Activated gamma-delta T cell (primary cell): Measurements from ENCODE around the gene FAM89B.

ENCODE experiments used
- DNase-seq: peaks from one replicate; lab custom pipeline; 2025; lab: John Stamatoyannopoulos, UW

Gene FAM89B

DNA sequence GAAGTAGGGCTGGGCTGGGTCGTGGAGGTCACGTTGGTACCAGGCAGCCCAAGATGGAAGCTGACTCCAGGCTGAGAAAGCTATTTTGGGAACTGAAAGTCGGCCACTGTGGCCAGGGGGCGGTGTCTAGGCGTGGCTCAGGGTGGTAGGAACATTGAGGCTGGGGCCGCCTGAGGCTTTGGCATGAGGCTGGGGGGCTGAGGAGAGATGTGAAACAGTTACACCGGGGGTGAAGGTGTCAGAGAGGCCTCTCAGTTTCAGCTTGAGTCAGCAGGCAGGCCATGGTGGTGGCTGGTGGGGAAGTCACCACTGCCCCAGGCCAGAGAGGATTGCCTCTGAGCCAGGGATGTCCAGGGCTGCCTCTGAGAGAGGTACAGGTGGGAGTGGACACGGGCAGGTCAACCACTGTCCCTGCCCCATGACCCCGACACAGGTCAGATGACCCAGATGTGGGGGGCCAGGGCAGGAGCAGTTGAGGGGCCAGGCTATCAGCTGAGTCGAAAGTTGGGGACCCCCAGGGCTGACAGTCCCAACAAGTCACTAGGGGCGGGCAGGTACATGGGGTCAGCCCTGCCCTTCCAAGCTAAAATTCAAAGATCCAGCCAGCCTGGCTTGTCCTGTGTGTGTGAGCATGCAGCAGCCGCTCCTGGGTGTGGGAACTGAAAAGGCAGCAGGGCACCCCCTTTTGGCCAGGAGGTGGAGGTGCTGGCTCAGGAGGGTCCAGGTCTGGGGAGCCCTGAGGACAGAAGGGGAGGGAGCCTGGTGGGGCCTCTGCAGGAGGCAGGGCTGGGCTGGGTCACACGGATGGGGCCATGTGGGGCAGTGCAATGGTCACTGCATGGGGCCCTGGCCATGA is 16.1 kb downstream of the FAM89B start:
- DNase-seq, result no peak

DNA sequence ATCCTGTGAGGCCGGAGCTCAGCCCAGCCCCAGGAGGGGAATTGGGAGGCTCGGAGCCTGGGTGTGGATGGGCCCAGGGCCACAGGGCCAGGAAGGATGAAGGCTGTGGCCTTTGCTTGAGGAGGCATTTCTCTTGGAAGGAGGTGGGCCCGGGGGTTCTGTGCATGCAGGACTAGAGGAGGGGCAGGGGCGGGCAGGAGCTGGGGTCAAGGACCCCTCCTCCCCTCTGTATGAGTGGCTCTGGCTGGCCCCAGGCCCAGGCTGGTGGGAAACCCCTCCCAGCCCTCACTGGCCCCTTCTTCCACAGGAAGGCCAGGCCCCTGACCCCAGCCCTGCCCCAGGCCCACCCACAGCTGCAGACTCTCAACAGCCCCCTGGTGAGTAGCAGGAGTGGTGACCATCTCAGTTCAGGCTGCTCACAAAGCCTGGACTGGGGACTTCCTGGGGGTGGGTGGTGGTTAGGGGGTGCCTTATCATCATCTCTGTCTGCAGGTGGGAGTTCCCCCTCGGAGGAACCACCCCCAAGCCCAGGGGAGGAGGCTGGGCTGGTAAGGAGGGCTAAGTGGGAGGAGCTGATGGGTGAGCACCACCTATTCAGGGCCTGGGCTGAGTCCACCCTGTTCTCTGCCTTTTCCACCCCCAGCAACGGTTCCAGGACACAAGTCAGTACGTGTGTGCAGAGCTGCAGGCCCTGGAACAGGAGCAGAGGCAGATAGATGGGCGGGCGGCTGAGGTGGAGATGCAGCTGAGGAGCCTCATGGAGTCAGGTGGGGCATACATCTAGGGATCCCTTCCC is 17.3 kb downstream of the FAM89B start:
- no peak for DNase-seq

DNA sequence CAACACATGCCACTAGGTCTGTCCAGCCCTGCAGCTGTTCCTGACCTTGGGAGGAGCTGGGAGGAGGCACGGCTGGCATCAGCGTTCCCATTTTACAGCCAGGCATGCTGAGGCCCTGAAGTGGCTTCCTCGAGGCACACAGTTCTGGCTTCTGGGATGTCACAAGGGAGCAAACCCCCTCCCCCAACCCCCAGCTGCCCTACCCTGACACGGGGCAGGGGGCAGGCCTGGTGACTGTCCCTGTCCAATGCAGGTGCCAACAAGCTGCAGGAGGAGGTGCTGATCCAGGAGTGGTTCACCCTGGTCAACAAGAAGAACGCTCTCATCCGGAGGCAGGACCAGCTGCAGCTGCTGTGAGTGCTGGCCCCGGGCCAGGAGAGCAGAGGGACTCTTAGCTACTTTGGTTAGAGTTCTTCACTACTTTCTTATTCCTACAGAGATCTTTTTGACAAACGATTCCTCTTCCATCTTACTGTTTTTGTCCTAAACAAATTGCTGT is 18.0 kb downstream of the FAM89B start:
- DNase-seq, result no peak

DNA sequence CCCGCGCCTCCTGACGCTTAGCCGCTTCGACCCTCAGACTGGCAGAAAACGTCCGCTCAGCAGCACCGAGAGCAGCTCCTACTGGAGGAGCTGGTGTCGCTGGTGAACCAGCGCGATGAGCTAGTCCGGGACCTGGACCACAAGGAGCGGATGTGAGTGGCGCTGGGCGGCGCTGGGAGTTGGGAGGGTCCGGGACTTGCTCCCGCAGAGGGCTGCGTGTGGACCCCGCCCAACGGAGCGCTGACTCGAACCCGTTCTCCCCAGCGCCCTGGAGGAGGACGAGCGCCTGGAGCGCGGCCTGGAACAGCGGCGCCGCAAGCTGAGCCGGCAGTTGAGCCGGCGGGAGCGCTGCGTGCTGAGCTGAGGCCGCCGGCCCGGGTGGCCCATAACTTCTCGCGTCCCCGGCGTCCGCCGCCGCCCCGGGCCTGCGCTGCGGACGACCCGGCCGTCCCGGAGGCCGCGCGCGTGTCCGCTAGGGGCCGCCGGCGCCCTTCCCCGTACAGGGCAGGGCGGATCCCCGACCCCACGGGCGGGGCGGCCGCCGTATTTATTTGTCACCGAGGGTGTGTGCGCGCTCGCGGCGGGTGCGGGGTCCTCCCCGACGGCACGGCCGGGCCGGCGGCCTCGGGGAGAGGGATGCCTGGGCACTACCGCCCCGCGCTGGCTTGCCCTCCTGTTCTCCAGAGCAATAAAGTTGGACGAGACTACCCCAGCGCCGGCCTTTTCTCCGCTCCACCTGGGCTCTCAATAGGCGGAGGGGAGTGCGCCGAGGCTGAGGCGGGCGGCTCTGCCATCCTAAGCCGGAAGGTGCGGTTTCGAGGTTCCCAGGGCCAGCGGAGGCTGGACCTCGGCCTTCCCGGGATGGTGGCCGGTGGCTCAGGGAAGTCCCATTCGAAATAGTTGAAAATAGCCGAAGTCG is 19.9 kb downstream of the FAM89B start:
- DNase-seq, result no peak

DNA sequence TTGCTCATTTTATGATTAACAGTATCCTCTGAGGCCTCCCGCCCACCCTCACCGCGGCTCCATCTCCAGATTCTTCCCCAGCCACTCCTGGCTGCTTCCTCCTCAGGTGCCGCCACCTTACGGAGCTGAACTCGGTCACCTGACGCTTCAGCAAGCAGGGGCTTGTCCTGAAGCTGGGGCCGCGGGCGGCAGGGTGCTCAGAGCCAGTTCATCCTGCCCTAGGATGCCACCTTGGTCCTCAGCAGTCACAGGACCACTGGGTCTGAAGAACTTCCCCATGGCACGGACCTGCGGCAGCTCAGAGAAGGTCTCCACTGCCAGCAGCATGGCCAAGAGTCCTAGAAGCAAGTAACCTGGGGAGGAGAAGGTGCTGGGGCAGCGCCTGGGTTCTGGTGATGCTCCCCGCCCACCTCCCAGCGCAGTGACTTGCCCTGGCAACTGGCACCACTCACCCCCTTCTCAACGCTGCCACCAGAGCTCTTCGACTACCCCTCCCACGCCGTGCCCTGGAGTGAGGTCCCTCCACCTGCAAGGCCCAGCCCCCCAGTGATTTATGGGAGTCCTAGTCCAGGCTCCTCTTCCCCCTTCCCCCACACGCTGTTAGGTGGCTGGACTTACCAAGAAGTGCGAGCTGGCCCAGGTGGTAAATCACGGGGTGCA is 20.6 kb downstream of the FAM89B start:
- DNase-seq, result no peak

DNA sequence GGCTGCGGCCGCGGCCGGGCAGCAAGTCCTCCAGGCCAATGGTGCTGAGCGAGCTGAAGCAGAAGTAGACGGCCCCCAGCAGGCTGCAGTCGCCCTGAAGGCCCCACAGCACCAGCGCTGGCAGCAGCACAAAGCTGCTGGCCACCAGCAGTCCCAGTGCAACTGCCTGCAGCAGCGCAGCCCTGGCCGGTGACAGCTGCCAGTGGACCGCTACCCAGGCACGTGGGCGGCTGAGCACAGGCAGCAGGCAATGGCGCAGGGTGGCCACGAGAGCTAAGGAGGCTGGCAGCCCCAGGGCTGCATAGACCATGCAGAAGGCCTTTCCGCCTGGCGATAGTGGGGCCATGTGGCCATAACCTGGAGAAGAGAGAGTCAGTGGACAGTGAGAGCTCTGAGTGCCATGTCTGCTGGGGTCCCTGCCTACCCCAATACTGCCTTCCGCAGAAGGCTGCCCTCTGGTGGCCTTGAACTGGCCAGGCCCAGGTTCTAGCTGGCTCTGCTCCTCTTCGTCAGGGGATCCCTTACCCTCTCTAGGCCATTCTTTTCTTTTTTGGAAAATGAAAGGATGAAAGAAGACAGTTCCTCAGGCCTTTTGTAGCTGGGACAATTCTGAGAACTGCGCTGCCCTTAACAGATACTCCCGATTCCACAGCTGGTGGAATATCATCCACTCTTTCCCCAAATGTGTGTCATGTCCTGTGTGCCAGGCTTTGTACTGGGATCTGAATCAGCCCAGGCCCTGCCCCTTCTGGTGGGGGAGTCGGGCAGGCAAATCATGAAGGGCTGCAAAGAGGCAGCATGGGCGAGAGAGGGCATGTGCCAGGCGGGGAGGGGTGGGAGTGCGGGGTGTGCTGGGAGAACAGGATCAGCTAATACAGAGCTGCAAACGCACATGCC is 21.4 kb downstream of the FAM89B start:
- no peak for DNase-seq

DNA sequence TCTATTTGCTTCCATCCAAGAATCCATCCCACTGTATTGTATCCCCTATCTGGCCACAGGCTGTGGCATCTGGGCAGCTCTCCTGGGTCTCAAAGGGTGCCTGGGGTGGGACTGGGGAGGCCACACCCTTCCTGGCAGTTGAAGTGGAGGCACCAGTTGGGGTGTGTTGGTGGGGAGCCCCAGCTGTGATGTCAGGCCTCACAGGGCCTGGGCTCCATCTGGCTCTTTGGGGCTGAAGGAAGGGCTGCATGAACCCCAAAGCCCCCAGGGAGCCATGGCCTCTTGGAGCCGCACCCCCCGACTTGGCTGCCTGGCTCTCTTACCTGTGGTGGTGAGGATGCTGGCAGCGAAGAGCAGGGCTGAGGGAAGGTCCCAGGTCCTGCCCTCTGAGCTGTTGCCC is 22.8 kb downstream of the FAM89B start:
- DNase-seq, result no peak

DNA sequence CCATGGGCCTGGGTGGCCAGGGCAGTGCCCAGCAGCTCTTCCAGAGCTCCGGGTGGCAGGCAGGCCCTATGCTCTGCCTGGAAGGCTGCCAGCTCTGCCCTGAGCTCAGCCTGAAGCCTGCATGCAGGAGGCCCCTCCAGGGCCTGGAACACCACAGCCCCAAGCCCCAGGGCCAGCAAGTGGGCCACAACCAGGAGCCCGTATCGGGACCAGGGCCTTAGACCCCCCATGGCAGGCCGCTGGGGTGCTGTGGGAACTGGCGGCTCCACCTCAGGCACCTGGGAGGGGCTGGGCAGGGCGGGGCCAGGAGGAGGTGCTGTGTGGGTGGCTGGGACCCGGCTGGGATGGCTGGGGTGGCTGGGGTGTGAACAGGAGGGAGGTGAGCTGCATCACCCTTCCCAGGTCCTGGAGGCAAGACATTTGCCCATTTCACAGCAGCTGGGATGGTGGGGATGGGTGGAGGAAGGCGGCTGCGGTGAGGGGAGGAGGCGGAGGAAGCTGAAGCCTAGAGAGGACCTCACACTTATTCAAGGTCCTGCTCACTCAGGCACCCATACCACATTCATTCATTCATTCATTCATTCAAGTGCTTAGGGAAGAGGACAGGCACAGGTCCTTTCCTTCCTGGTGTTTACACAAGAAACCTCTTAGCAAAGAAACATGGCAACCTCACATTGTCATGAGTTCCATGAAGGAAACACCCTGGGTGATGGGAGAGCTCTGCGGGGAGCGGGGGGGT is 23.4 kb downstream of the FAM89B start, which contains the start of gene KCNK7:
Gene KCNK7 (minus strand): TSS at position 258 of the 739 bp plus-strand sequence. CDS start 28 bp downstream, at position 230.
- DNase-seq, result no peak

DNA sequence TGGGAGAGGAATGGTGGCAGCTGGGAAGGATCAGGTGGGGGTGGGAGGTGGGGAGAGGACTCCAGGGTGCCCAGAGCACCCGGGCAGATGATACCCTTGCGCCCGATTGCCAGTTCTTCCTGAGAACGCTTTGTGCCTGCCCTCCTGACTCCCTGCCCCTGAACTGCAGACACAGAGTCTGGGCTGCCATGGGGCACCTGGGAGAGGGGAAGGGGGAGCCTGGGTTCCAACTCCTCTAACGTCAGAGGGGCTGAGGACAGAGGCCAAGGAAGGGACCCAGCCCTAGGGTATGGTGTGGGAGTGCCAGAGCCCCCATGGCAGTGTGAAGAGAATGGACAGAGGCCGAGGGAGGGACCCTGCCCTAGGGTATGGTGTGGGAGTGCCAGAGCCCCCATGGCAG is 24.2 kb downstream of the FAM89B start:
- DNase-seq, result no peak

DNA sequence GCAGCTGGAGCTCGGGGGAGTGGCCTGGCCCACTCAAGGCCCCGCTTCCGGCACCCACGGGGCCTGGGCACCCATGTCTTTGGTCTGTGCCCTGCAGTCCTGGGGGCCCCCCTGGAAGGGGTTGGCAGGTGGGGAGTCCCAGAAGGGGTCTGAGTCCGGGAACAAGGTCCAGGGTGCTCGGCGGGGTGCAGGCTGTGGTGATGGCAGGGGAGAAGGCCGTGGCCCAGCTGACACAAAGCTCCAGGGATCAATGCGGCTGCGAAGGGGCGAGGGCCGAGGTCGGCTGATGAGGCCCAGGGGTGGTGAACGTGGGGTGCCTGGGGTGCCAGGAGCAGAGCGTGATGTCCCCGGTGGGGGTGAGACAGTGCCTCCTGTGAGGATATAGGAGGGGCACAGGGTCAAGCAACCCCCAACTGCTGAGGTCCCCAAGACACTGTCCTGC is 25.9 kb downstream of the FAM89B start:
- no peak for DNase-seq

DNA sequence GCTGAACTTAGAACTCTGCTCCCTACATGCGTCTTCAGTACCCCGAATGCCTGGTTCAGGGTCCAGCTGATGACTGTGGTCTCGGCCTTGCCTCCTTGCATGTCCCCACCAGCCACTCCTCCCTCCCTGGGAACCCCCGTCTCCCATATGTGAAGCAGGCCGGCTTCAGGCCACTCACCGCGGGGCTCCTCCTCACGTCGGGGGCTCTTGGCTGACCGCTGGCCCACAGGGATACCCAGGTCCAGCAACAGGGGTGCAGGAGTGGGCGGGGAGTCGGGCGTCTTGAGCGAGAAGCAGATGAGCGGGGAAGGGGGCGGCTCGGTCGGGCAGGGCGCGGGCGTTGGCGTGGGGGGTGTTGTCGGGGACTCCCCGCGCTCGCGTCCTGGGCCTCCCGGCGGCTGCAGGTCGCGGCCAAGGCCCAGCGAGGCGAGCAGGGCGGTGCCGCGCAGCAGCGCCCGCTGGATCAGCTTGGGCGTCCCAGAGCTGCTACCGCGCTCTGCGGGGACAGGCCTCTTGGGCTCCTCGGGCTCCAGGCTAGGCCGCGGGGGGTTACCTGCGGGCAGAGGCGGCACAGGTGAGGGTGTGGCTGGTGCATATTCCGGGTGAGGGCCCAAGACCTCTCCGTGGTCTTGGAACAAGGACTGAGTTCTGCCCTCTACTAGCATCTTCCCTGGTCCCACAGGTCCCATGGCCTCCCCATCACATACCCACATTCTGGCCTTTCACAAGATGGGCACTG is 27.0 kb downstream of the FAM89B start:
- DNase-seq, result no peak

DNA sequence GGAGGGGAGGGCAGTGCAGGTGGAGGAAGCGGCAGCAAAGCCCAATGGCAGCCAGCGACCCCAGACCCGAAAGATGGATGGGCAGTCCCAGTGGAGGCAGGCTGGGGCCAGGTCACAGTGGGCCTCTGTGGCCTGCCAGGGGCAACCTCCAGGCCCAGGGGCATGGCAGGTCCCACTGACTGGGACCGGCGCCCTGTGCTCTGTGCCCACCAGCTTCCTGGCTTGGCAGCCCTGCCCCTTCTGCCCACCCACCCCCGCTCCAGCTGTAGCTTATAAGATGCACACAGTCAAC is 27.6 kb downstream of the FAM89B start:
- DNase-seq, result no peak

DNA sequence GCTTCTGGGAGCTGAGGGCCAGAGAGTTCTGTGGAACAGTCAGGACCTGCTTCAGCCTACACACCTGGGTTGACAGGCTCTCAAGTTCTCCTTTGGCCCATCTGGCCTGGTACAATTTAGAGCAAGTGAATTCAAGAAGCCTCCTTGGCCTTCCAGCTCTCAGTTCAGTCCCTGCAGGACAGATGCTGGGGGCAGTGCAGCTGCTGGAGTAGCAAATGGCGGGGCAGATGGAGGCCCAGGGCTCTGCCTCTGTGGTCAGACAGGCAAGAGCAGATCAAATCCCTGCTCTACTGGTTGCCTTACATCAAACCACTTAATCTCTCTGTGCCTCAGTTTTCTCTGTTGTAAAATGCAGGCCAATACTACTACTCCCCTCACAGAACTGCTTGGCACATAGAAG is 31.9 kb downstream of the FAM89B start:
- DNase-seq, result no peak

DNA sequence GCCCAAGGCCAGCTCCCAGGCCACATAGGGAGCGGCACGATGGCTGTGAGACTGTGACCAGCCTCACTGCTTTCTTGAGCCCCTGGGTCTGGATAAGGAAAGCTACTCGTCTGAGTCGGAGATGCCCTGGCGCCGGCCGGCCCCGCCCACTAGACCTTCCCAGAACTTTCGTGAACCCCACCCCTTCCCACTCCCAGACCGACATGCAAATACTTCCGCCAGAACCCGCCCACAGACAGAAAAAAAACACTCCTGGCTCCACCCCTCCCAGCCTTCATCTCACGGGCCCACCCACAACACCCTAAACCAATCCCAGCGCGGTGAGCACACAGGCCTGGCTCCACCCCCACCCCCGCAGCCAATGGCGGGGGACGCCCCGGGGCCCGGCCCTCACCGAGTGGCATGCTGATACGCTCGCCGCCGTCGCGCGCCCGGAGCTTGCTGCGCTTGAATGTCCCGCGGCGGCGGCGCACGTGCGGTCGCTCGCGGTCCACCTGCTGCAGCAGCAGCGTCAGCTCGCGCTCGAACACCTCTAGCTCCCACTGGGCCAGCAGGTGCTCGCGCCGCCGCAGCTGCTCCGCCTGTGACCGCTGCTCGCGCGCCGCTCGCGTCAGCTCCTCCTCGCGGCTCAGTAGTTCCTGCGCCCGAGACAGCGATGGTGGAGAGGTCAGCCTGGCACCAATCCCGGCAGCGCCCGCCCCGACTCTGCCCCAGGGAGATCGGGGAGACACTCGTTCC is 34.7 kb downstream of the FAM89B start:
- DNase-seq, result no peak

DNA sequence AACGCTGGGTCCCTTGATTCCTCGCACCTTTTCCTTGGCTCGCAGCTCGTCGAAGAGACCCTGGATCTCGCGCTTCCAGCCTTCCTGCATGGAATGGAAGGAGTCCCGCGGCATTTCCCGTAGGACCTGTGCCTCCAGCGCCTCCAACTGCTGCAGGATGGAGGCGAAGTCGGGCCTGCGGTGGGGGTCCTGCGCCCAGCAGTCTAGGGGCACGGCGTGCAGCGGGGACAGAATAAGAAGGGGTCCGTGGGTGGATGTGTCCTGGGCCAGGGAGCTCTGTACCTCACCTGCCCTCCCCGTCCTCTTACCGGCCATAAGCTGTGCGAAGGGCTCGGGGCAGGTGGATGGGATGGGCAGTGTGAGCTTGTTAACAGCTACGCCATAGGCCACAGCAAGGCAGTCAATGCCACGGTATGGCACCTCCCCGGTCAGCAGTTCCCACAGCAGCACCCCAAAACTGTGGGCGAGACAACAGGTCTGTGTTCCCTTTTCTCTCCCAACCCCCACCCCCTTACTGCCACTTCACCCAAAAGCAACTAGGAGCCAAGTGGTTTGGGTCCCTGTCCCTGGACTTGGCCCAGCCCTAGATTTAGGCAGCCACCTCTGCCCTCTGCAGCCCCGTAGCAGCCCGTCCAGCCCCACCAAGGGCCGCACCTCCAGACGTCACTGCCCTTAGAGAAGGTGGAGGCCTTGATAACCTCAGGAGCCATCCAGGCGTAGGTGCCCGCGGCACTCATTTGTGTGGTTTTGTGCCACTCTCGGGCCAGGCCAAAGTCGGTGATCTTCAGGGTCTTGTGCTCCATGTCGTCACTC is 35.5 kb downstream of the FAM89B start:
- no peak for DNase-seq

DNA sequence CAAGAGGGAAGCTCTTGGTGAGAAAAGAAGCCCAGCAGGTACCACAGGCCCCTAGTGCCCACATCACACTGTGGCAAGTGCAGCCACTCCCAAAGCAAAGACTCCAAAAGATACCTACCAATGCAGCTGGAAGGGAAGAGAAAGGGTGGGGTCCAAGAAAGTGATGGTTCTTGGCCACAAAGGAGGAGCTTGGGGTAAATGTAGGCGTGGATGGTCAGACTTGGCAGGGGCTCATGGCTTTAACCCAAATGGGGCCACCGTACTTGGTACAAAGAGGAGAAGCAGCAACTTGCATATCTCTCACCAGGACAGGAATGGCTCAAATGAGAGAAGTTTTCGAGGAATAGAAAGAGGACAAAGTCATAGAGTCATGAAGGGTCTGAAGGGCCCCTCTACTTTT is 36.9 kb downstream of the FAM89B start:
- no peak for DNase-seq

DNA sequence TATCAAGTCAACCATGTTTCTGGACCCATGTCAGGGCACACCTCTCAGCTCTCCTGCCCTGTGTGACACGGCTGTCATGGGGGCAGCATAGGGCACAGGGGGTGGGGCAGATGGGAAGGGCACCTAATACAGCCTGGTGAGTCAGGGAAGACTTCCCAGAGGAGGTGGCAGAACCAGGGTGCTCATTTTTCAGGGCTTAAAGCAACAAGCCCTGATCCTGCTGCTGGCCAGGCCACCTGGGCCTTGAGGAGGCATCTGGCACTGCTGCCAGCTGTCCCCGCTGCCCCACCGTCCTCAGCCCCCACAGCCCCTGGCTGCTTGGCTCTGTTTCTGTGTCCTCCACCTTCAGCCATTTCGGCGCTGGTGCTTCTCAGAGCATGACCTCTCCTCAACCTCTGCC is 37.3 kb downstream of the FAM89B start:
- DNase-seq, result no peak
